ENCODE data around the gene NEU4. TPM values are rescaled to one million over a fixed set of nuclear protein-coding genes. Genes with fewer than 3 reads are reported as not detected.
"Not testable (repeated sequence)": the region's sequence is repeated elsewhere in the genome, so short reads cannot be mapped to it uniquely, and the experiment has no call there.

The NEU4 gene
- total and polyA plus RNA-seq, 2 donors (not counting 1 experiment from before 2014, with no cell fraction given): not detected

GRCh38 chr2:241788135-241788534 lies 20.9 kb upstream of the NEU4 start:
- no peaks in the 10 kb centered on the region for H3K79me2 ChIP-seq (ENCODE audit: control insufficient read depth, insufficient read depth, low read length)
- no peaks in the 10 kb centered on the region for H3K27me3 ChIP-seq (ENCODE audit: control insufficient read depth, insufficient read depth, low read length)
- no peaks in the 10 kb centered on the region for H3K9me3 ChIP-seq (ENCODE audit: control insufficient read depth, insufficient read depth, low read depth, low read length)
- H4K20me1 ChIP-seq (ENCODE audit: control insufficient read depth, extremely low read depth, insufficient read depth, low read length): no peaks in the 10 kb centered on the region
- H3K36me3 ChIP-seq (ENCODE audit: control insufficient read depth, insufficient read depth, low read length): no peaks in the 10 kb centered on the region
- no peak for TF ChIP-seq EZH2 (IDR thresholded peaks at IDR 0.05; ENCODE audit: low read length, missing control alignments)
- no peak for TF ChIP-seq CTCF (conservative IDR thresholded peaks at IDR 0.05 in 1 of 2, IDR thresholded peaks at IDR 0.05 in 1 of 2; ENCODE audit: low read depth in 1 of 2, low read length in 2 of 2)
- H3K4me2 ChIP-seq (ENCODE audit: extremely low read depth, insufficient read depth, low read length): no peak overlapping the region
- no peak for DNase-seq (ENCODE audit: low read depth in 2 of 2)
- no peaks in the 10 kb centered on the region for H3K4me1 ChIP-seq (ENCODE audit: control insufficient read depth, extremely low read depth, insufficient read depth, low read length)
- H3K27ac ChIP-seq (ENCODE audit: insufficient read depth, low read length): no peak overlapping the region
- H2AFZ ChIP-seq (ENCODE audit: low read length): no peak overlapping the region
- H3K4me3 ChIP-seq (replicated peaks in 1 of 4; ENCODE audit: control extremely low read depth in 1 of 4, insufficient read depth in 1 of 4, low read depth in 3 of 4, low read length in 4 of 4): no peak overlapping the region
- no peak overlapping the region for H3K9ac ChIP-seq (ENCODE audit: insufficient read depth, low read length)

DNA sequence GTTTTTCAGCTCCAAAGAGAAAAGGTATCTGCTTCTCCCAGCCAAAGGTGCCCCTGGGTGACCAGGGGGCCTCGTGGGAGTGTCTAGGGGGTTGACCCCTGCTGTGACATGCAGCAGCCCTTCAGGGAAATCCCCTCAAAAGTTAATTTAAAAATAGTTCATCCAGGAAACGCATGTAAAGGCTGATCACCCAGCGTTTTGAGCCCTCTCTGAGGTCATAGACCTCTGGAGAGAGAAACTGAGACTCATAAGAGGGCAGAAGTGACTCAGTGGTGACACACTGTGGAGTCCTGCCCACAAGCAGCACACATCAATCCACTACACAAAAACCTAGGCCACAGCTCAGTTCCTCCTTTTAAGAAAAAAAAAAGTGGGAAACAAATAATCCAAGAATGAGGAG lies 20.4 kb upstream of the NEU4 start:
- H4K20me1 ChIP-seq (ENCODE audit: control insufficient read depth, extremely low read depth, insufficient read depth, low read length): no peaks in the 10 kb centered on the region
- no peak overlapping the region for H3K4me3 ChIP-seq (replicated peaks in 1 of 4; ENCODE audit: control extremely low read depth in 1 of 4, insufficient read depth in 1 of 4, low read depth in 3 of 4, low read length in 4 of 4)
- no peaks in the 10 kb centered on the region for H3K9me3 ChIP-seq (ENCODE audit: control insufficient read depth, insufficient read depth, low read depth, low read length)
- H2AFZ ChIP-seq (ENCODE audit: low read length): no peak overlapping the region
- H3K36me3 ChIP-seq (ENCODE audit: control insufficient read depth, insufficient read depth, low read length): no peaks in the 10 kb centered on the region
- no peak overlapping the region for H3K9ac ChIP-seq (ENCODE audit: insufficient read depth, low read length)
- no peak for DNase-seq (ENCODE audit: low read depth in 2 of 2)
- TF ChIP-seq EZH2 (IDR thresholded peaks at IDR 0.05; ENCODE audit: low read length, missing control alignments) (no peak), CTCF (conservative IDR thresholded peaks at IDR 0.05 in 1 of 2, IDR thresholded peaks at IDR 0.05 in 1 of 2; ENCODE audit: low read depth in 1 of 2, low read length in 2 of 2) (no peak)
- no peaks in the 10 kb centered on the region for H3K79me2 ChIP-seq (ENCODE audit: control insufficient read depth, insufficient read depth, low read length)
- H3K27me3 ChIP-seq (ENCODE audit: control insufficient read depth, insufficient read depth, low read length): no peaks in the 10 kb centered on the region
- no peak overlapping the region for H3K27ac ChIP-seq (ENCODE audit: insufficient read depth, low read length)
- no peaks in the 10 kb centered on the region for H3K4me1 ChIP-seq (ENCODE audit: control insufficient read depth, extremely low read depth, insufficient read depth, low read length)
- H3K4me2 ChIP-seq (ENCODE audit: extremely low read depth, insufficient read depth, low read length): no peak overlapping the region

DNA sequence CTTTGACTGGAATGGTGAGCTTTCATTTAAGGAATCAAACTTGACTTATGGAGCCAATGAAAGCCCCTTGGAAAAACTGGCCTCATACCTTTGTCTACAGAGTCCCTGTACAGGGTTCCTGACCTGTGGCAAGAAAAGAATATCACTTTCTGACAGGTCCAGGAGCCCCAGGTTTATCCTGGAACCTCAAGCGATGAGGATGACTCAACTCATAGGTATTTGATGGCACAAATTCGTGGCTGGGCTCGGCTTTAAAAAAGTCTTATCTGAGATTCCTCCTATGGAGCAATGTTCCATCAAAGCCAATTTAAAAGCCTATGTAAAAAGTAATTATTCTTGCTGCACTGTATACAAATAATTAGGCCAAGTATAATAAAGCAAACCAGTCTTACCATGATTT lies 17.6 kb upstream of the NEU4 start:
- not testable (repeated sequence) for H3K4me3 ChIP-seq (replicated peaks in 1 of 4; ENCODE audit: control extremely low read depth in 1 of 4, insufficient read depth in 1 of 4, low read depth in 3 of 4, low read length in 4 of 4); H3K4me1 ChIP-seq (ENCODE audit: control insufficient read depth, extremely low read depth, insufficient read depth, low read length); H3K27me3 ChIP-seq (ENCODE audit: control insufficient read depth, insufficient read depth, low read length); H4K20me1 ChIP-seq (ENCODE audit: control insufficient read depth, extremely low read depth, insufficient read depth, low read length); H3K27ac ChIP-seq (ENCODE audit: insufficient read depth, low read length); H3K79me2 ChIP-seq (ENCODE audit: control insufficient read depth, insufficient read depth, low read length); H3K4me2 ChIP-seq (ENCODE audit: extremely low read depth, insufficient read depth, low read length); H3K36me3 ChIP-seq (ENCODE audit: control insufficient read depth, insufficient read depth, low read length); H3K9me3 ChIP-seq (ENCODE audit: control insufficient read depth, insufficient read depth, low read depth, low read length); H3K9ac ChIP-seq (ENCODE audit: insufficient read depth, low read length); H2AFZ ChIP-seq (ENCODE audit: low read length)
- peak in 1 of 2 donors; percentile 49 for DNase-seq (ENCODE audit: low read depth in 2 of 2)
